Myometrial cell (primary cell): ENCODE measurements around the gene GABRA4. TPM values are rescaled to one million over a fixed set of nuclear protein-coding genes. Genes with fewer than 3 reads are reported as not detected.

Experiments
- total RNA-seq: library from RNA; depleted of rRNA; stranded (reverse); fragments of >200 nt; gene quantifications from 2 replicates; pipeline ENCODE4 v1.2.3, GENCODE V29; 2015

GABRA4 gene
- not detected in 2 replicates for total RNA-seq

GRCh38 chr4:46993075-46994006, at the start of gene GABRA4:
Gene GABRA4, minus strand, starts transcription at chr4:46993581. Its CDS starts 157 bp downstream, at chr4:46993424.

GRCh38 chr4:47031011-47031678, 37.8 kb upstream of the GABRA4 start, which contains the start of gene GABRB1:
Gene GABRB1, plus strand, starts transcription at chr4:47031567.

GRCh38 chr4:46909078-46909477, 84.3 kb downstream of the GABRA4 start, which contains the start of gene COX7B2:
Gene COX7B2, minus strand, starts transcription at chr4:46909245. Its CDS starts 174,053 bp downstream, at chr4:46735192.

Other genes with a start within 250 kb of the GABRA4 start
- not detected in 2 replicates for gene COX7B2, start 84.3 kb downstream of the GABRA4 start, total RNA-seq
- not detected in 2 replicates for gene GABRB1, start 38.0 kb upstream of the GABRA4 start, total RNA-seq